Loucy (cell line): ENCODE measurements around the gene USP22.

Source experiments
- CTCF ChIP-seq: fragments of 200-600 bp; sonication (generic); conservative IDR thresholded peaks from 2 replicates; pipeline ENCODE4 v1.5.1; 2014; ENCODE audit warnings: mild to moderate bottlenecking, antibody characterized with exemption, low read length
- EZH2phosphoT487 ChIP-seq: fragments of 200-600 bp; IDR thresholded peaks from 2 replicates; pipeline ENCODE4 v1.6.1; 2018; ENCODE audit warnings: antibody characterized with exemption, mild to moderate bottlenecking, moderate library complexity, borderline replicate concordance

DNA sequence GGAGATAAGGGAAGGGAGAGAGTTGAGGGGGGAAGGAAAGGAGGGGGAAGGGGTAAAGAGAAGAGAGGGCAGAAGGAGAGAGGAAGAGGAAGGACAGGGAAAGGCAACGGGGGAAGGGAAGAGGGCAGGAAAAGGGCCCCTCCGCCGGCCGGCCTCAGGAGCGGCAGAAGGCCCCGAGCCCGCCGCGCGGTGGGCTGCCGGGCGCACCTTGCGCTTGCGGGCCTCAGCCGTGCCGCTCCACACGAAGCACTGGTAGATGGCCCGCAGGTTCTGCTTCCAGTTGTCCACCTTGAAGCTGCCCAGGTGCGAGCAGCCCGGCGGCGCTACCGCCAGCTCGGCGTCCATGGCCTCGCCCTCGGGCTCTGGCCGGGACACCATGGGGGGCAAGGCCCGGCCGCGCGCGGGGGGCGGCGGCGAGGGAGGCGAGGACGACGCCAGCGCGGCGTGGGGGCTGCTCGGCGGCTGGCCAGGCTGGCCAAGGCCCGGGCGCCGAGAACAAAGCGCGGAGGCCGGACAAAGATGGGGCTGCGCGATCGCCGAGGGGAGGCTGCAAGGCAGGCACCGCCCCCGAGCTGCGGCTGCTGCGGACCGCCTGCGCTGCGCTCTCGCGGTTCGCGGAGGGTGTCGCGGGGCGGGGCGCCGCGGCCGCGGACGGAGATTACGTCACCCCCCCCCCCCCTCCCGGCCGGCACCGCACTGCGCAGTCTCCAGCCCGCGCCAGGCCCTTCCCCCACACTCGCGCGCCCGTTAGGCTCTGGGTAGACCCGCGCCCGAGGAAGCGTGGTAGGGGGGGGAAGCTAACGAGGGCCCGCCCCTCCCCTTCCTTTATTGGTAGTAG, at the start of gene USP22:
- TF ChIP-seq CTCF (no peak), EZH2phosphoT487 (no peak)
